HepG2 (cell line): Measurements from ENCODE around the gene RPGRIP1. TPM values are rescaled to one million over a fixed set of nuclear protein-coding genes. Genes with fewer than 3 reads are reported as not detected.
A peak's percentile ranks its signal among the peaks of the same experiment; 100 is the strongest.

ENCODE experiments used
- FOXP1 ChIP-seq, 2 experiments: fragments of 450-650 bp in 1 of 2; IDR thresholded peaks; 2 replicates each; pipeline ENCODE4 v1.6.1; 2017 to 2018; ENCODE audit warnings: antibody characterized with exemption in 1 of 2
- GATAD1 ChIP-seq: IDR thresholded peaks from 2 replicates; pipeline ENCODE4 v1.6.1; 2016; ENCODE audit warnings: missing genetic modification reagents, missing compliant biosample characterization
- IRF2 ChIP-seq: IDR thresholded peaks from 2 replicates; pipeline ENCODE4 v1.6.1; 2018; ENCODE audit warnings: missing genetic modification reagents, missing compliant biosample characterization
- NONO ChIP-seq, 2 experiments: fragments of 450-650 bp in 1 of 2; sonication (generic) in 1 of 2; formaldehyde crosslinking in 1 of 2; IDR thresholded peaks in 1 of 2; conservative IDR thresholded peaks in 1 of 2; 2 replicates each; pipeline versions ENCODE4 v1.6.1 to v1.8.0; 2017 to 2022; ENCODE audit warnings: mild to moderate bottlenecking in 1 of 2, missing genetic modification reagents in 1 of 2, moderate library complexity in 1 of 2
- TMF1 ChIP-seq: sonication (generic); formaldehyde crosslinking; IDR thresholded peaks from 2 replicates; pipeline ENCODE4 v1.8.1; 2022; ENCODE audit warnings: low read depth, missing genetic modification reagents
- ZNF749 ChIP-seq: sonication (generic); formaldehyde crosslinking; IDR thresholded peaks from 2 replicates; pipeline ENCODE4 v1.8.0; 2022; ENCODE audit warnings: mild to moderate bottlenecking, missing genetic modification reagents, moderate library complexity, borderline replicate concordance
- polyA plus RNA-seq, 8 experiments: library from polyadenylated mRNA; depleted of rRNA in 3 of 8; stranded (reverse) in 7 of 8; unstranded in 1 of 8; fragments of >200 nt; fragmentation: Illumina TruSeq in 4 of 8; extraction: Trizol in 4 of 8; gene quantifications; 2 replicates each; pipeline versions ENCODE4 v1.2.1 to v1.2.3, GENCODE V29; 2011 to 2016; ENCODE audit warnings: low read depth in 4 of 8, missing spikeins in 1 of 8, mixed read lengths in 1 of 8; ENCODE audit not compliant: insufficient read depth in 1 of 8
- total RNA-seq, 5 experiments: library from RNA; depleted of rRNA; stranded (reverse); fragments of >200 nt; fragmentation: Illumina TruSeq; extraction: Trizol; gene quantifications; 2 replicates each; pipeline ENCODE4 v1.2.3, GENCODE V29; 2016; ENCODE audit warnings: low read depth in 1 of 5
- TF ChIP-seq, protein P1 (sequence below): IDR thresholded peaks from 2 replicates; pipeline ENCODE4 v1.4.0; 2020; ENCODE audit warnings: mild to moderate bottlenecking, missing genetic modification reagents
- TF ChIP-seq, protein P2 (sequence below): IDR thresholded peaks from 2 replicates; pipeline ENCODE4 v1.6.1; 2016; ENCODE audit warnings: low read depth

The RPGRIP1 gene
- total and polyA plus RNA-seq, 2 of the 13 experiments (the other 11 are each of a cell fraction or from before 2014, with no cell fraction given), result 0.13 to 1.1 TPM

DNA sequence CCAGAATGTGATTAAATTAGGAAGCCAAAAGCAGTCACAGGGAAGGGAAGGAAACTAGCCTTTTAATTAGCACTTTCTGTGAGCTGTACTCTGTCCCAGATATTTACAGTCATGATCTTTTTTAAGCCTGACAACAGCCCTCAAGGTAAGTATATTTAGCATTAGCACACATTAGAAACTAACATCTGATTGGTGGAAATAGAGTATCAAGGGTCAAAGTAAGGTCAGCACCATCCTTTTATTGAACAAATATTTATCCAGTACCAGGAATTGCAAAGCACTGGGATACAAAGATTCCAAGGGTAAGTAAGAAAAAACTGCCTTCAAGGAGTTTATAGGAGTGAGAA is 28.2 kb downstream of the RPGRIP1 start (continued):
- 0 out of 2 replicates have a peak, but pooled peaks have one; percentile 38 for TF ChIP-seq ZNF749 (CRISPR knock-in tag)
- TF ChIP-seq, protein P1, sequence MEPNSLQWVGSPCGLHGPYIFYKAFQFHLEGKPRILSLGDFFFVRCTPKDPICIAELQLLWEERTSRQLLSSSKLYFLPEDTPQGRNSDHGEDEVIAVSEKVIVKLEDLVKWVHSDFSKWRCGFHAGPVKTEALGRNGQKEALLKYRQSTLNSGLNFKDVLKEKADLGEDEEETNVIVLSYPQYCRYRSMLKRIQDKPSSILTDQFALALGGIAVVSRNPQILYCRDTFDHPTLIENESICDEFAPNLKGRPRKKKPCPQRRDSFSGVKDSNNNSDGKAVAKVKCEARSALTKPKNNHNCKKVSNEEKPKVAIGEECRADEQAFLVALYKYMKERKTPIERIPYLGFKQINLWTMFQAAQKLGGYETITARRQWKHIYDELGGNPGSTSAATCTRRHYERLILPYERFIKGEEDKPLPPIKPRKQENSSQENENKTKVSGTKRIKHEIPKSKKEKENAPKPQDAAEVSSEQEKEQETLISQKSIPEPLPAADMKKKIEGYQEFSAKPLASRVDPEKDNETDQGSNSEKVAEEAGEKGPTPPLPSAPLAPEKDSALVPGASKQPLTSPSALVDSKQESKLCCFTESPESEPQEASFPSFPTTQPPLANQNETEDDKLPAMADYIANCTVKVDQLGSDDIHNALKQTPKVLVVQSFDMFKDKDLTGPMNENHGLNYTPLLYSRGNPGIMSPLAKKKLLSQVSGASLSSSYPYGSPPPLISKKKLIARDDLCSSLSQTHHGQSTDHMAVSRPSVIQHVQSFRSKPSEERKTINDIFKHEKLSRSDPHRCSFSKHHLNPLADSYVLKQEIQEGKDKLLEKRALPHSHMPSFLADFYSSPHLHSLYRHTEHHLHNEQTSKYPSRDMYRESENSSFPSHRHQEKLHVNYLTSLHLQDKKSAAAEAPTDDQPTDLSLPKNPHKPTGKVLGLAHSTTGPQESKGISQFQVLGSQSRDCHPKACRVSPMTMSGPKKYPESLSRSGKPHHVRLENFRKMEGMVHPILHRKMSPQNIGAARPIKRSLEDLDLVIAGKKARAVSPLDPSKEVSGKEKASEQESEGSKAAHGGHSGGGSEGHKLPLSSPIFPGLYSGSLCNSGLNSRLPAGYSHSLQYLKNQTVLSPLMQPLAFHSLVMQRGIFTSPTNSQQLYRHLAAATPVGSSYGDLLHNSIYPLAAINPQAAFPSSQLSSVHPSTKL (CRISPR knock-in tag), result 0 out of 2 replicates have a peak, but pooled peaks have one; percentile 55
- 0 out of 2 replicates have a peak, but pooled peaks have one; percentile 26 for TF ChIP-seq IRF2 (CRISPR knock-in tag)
- TF ChIP-seq GATAD1, result no peak
- no peak for TF ChIP-seq NONO (IDR thresholded peaks at IDR 0.05)
- no peak for TF ChIP-seq NONO (CRISPR knock-in tag; conservative IDR thresholded peaks at IDR 0.05)
- TF ChIP-seq TMF1 (CRISPR knock-in tag), result peak; percentile 7; the same call in 1 of the 2 replicates
- TF ChIP-seq, protein P2, sequence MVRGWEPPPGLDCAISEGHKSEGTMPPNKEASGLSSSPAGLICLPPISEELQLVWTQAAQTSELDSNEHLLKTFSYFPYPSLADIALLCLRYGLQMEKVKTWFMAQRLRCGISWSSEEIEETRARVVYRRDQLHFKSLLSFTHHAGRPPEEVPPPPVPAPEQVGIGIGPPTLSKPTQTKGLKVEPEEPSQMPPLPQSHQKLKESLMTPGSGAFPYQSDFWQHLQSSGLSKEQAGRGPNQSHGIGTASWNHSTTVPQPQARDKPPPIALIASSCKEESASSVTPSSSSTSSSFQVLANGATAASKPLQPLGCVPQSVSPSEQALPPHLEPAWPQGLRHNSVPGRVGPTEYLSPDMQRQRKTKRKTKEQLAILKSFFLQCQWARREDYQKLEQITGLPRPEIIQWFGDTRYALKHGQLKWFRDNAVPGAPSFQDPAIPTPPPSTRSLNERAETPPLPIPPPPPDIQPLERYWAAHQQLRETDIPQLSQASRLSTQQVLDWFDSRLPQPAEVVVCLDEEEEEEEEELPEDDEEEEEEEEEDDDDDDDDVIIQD (CRISPR knock-in tag), result 0 out of 2 replicates have a peak, but pooled peaks have one; percentile 7
- TF ChIP-seq FOXP1 (IDR thresholded peaks at IDR 0.05), result no peak
- TF ChIP-seq FOXP1 (CRISPR knock-in tag; IDR thresholded peaks at IDR 0.05), result peak; percentile 73
